Neural progenitor cell (in vitro differentiated cells): ENCODE measurements around the gene SKIC8. TPM values are rescaled to one million over a fixed set of nuclear protein-coding genes. Genes with fewer than 3 reads are reported as not detected.

Source experiments
- DNase-seq: peaks from one replicate; pipeline ENCODE4 v3.0.0-alpha.2; 2016; ENCODE audit warnings: low spot score
- H2AFZ ChIP-seq: fragments of 200-600 bp; sonication (generic); replicated peaks from 2 replicates; pipeline ENCODE4 v1.6.1; 2016; ENCODE audit warnings: antibody characterized with exemption
- H3F3A ChIP-seq: fragments of 200-600 bp; sonication (generic); 2 replicates; pipeline ENCODE4 v1.6.1; 2016; ENCODE audit warnings: antibody characterized with exemption, low read depth
- H3K27ac ChIP-seq: fragments of 200-600 bp; sonication (generic); 2 replicates; pipeline ENCODE4 v1.5.1; 2016; ENCODE audit warnings: mild to moderate bottlenecking
- H3K27me3 ChIP-seq: fragments of 200-600 bp; sonication (generic); 2 replicates; pipeline ENCODE4 v1.6.1; 2016; ENCODE audit warnings: mild to moderate bottlenecking, moderate library complexity
- H3K36me3 ChIP-seq: fragments of 200-600 bp; sonication (generic); 2 replicates; pipeline ENCODE4 v1.5.1; 2016
- H3K4me1 ChIP-seq: fragments of 200-600 bp; sonication (generic); 2 replicates; pipeline ENCODE4 v1.6.1; 2016; ENCODE audit warnings: mixed run types
- H3K4me2 ChIP-seq: fragments of 200-600 bp; sonication (generic); 2 replicates; pipeline ENCODE4 v1.6.1; 2016
- H3K4me3 ChIP-seq: fragments of 200-600 bp; sonication (generic); 2 replicates; pipeline ENCODE4 v1.5.1; 2016
- H3K79me2 ChIP-seq: fragments of 200-600 bp; sonication (generic); 2 replicates; pipeline ENCODE4 v1.6.1; 2016; ENCODE audit warnings: low read depth
- H3K9ac ChIP-seq: fragments of 200-600 bp; sonication (generic); 2 replicates; pipeline ENCODE4 v1.6.1; 2016
- H3K9me3 ChIP-seq: fragments of 200-600 bp; sonication (generic); 2 replicates; pipeline ENCODE4 v1.5.1; 2016; ENCODE audit warnings: low read depth
- H4K20me1 ChIP-seq: fragments of 200-600 bp; sonication (generic); 2 replicates; pipeline ENCODE4 v1.6.1; 2016; ENCODE audit warnings: low read depth
- H3K27ac Mint-ChIP-seq: 3 replicates; pipeline ENCODE4 v1.8.0; 2021; ENCODE audit warnings: mixed read lengths
- H3K27me3 Mint-ChIP-seq: 2 replicates; pipeline ENCODE4 v1.8.0; 2022; ENCODE audit warnings: low read depth, mild to moderate bottlenecking, inconsistent platforms, moderate library complexity, mixed read lengths; ENCODE audit not compliant: insufficient read depth
- H3K36me3 Mint-ChIP-seq: 3 replicates; pipeline ENCODE4 v1.8.0; 2021; ENCODE audit warnings: mixed read lengths
- H3K4me1 Mint-ChIP-seq: 3 replicates; pipeline ENCODE4 v1.8.0; 2021; ENCODE audit warnings: mixed read lengths
- H3K4me3 Mint-ChIP-seq: 3 replicates; pipeline ENCODE4 v1.8.0; 2021; ENCODE audit warnings: mild to moderate bottlenecking, moderate library complexity, mixed read lengths
- H3K9me3 Mint-ChIP-seq: 3 replicates; pipeline ENCODE4 v1.8.0; 2020; ENCODE audit warnings: mixed read lengths
- EZH2 ChIP-seq: fragments of 200-600 bp; sonication (generic); IDR thresholded peaks from 2 replicates; pipeline ENCODE4 v1.6.1; 2017; ENCODE audit warnings: antibody characterized with exemption, mild to moderate bottlenecking, moderate library complexity
- EZH2phosphoT487 ChIP-seq: fragments of 200-600 bp; sonication (generic); IDR thresholded peaks from 2 replicates; pipeline ENCODE4 v1.6.1; 2017; ENCODE audit warnings: antibody characterized with exemption
- total RNA-seq: library from RNA; depleted of rRNA; stranded (reverse); fragments of >200 nt; gene quantifications from 2 replicates; pipeline ENCODE4 v1.2.3, GENCODE V29; 2015; ENCODE audit warnings: low replicate concordance
- TF ChIP-seq, protein P1 (sequence below): fragments of 200-600 bp; sonication (generic); IDR thresholded peaks from 2 replicates; pipeline ENCODE4 v1.5.1; 2017; ENCODE audit warnings: antibody characterized with exemption, mild to moderate bottlenecking

SKIC8 gene
- total RNA-seq, 1 donor from 2014 or later: 76.0 TPM

DNA sequence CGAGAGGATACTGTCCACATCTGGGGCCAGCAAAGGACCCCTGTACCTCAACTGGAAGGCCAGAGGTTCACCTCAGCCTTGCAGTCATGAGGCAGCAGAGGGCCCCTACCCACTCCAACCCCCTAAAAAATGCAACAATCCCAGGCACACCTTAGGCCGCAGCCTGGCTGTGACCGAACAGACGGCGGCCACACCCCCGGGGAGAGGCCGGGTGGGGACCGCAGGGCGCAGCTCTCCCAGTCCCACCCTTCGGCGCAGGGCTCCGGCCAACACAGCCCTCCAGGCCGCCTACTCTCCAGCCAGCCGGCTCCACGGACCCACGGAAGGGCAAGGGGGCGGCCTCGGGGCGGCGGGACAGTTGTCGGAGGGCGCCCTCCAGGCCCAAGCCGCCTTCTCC, 35.5 kb downstream of the SKIC8 start:
- Mint-ChIP-seq H3K4me1 (peaks cover 18% of the 10 kb centered on the region), H3K4me3 (no peak overlapping the region), H3K36me3 (no peaks in the 10 kb centered on the region), H3K27me3 (peaks cover 2% of the 10 kb centered on the region), H3K27ac (no peak overlapping the region), H3K9me3 (no peaks in the 10 kb centered on the region)
- H3K4me2 ChIP-seq: no peak overlapping the region
- H4K20me1 ChIP-seq: no peaks in the 10 kb centered on the region
- H3F3A ChIP-seq: no peaks in the 10 kb centered on the region
- H3K36me3 ChIP-seq: no peaks in the 10 kb centered on the region
- H3K27me3 ChIP-seq: peaks cover 19% of the 10 kb centered on the region
- H3K9me3 ChIP-seq: no peaks in the 10 kb centered on the region
- no peaks in the 10 kb centered on the region for H3K79me2 ChIP-seq
- no peak overlapping the region for H2AFZ ChIP-seq
- no peaks in the 10 kb centered on the region for H3K4me1 ChIP-seq
- no peak overlapping the region for H3K4me3 ChIP-seq
- no peak overlapping the region for H3K27ac ChIP-seq
- no peak overlapping the region for H3K9ac ChIP-seq
- TF ChIP-seq, protein P1, sequence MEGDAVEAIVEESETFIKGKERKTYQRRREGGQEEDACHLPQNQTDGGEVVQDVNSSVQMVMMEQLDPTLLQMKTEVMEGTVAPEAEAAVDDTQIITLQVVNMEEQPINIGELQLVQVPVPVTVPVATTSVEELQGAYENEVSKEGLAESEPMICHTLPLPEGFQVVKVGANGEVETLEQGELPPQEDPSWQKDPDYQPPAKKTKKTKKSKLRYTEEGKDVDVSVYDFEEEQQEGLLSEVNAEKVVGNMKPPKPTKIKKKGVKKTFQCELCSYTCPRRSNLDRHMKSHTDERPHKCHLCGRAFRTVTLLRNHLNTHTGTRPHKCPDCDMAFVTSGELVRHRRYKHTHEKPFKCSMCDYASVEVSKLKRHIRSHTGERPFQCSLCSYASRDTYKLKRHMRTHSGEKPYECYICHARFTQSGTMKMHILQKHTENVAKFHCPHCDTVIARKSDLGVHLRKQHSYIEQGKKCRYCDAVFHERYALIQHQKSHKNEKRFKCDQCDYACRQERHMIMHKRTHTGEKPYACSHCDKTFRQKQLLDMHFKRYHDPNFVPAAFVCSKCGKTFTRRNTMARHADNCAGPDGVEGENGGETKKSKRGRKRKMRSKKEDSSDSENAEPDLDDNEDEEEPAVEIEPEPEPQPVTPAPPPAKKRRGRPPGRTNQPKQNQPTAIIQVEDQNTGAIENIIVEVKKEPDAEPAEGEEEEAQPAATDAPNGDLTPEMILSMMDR: no peak
- TF ChIP-seq EZH2 (no peak), EZH2phosphoT487 (no peak)
- DNase-seq: no peak

DNA sequence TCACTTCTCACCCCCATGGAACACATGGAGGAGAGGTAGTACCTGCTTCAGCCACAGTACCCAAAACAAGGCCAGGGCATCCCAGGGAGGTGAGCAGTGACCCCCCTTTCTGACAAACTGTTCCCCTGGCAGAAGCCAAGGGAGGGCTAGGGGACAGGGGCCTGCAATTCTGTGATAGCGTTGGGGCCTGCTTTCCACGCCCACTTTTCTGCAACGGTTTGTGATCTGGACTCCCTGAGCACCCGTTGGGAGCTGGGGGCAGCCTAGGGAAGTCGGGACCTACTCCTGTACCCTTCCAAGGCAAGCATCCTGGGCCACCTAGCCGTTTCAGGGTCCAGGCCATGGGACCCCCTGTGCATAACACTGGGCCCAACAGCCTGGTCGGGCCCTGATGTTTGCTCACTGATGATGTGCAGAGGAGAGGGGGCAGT, 36.0 kb downstream of the SKIC8 start:
- TF ChIP-seq EZH2phosphoT487 (no peak), EZH2 (no peak)
- TF ChIP-seq, protein P1: no peak
- no peaks in the 10 kb centered on the region for H3K36me3 Mint-ChIP-seq
- Histone ChIP-seq H3K79me2 (no peaks in the 10 kb centered on the region), H3K9ac (no peak overlapping the region), H4K20me1 (no peaks in the 10 kb centered on the region), H3K4me3 (no peak overlapping the region), H3K27me3 (peaks cover 19% of the 10 kb centered on the region), H3K9me3 (no peaks in the 10 kb centered on the region), H3F3A (no peaks in the 10 kb centered on the region), H2AFZ (no peak overlapping the region), H3K4me2 (no peak overlapping the region), H3K4me1 (no peaks in the 10 kb centered on the region), H3K36me3 (no peaks in the 10 kb centered on the region), H3K27ac (no peak overlapping the region)
- peaks cover 18% of the 10 kb centered on the region for H3K4me1 Mint-ChIP-seq
- no peaks in the 10 kb centered on the region for H3K9me3 Mint-ChIP-seq
- H3K27me3 Mint-ChIP-seq: no peaks in the 10 kb centered on the region
- no peak overlapping the region for H3K27ac Mint-ChIP-seq
- H3K4me3 Mint-ChIP-seq: no peak overlapping the region
- DNase-seq: no peak

DNA sequence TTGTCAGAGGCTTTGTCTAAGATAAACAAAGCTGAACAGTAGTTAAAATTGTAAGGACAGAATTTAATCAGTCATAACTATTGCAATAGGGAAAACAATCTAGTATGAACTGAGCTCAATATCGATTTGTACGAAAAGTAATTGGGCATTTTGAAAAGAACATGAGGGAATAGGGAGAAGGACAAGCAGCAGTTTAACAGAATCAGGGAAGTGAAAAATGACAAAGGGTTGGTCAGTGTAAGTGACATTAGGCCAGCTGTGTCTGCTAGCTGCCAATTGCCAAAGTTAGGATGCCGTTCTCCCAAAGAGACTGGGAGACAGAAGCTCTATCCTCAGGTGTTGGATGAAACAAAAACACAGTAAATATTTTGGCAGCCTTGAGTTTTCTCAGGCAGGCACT, 38.3 kb downstream of the SKIC8 start:
- H4K20me1 ChIP-seq: no peaks in the 10 kb centered on the region
- no peak for DNase-seq
- H3K4me2 ChIP-seq: no peak overlapping the region
- H3K4me1 ChIP-seq: no peaks in the 10 kb centered on the region
- no peak overlapping the region for H3K27ac ChIP-seq
- no peaks in the 10 kb centered on the region for H3F3A ChIP-seq
- H3K27me3 ChIP-seq: peaks cover 19% of the 10 kb centered on the region
- no peaks in the 10 kb centered on the region for H3K9me3 ChIP-seq
- no peak overlapping the region for H3K9ac ChIP-seq
- Mint-ChIP-seq H3K4me3 (no peak overlapping the region), H3K36me3 (no peaks in the 10 kb centered on the region), H3K27me3 (no peaks in the 10 kb centered on the region), H3K9me3 (no peaks in the 10 kb centered on the region), H3K4me1 (peaks cover 3% of the 10 kb centered on the region), H3K27ac (no peak overlapping the region)
- no peak overlapping the region for H2AFZ ChIP-seq
- no peaks in the 10 kb centered on the region for H3K79me2 ChIP-seq
- H3K36me3 ChIP-seq: no peaks in the 10 kb centered on the region
- TF ChIP-seq EZH2 (no peak), EZH2phosphoT487 (no peak)
- TF ChIP-seq, protein P1: no peak
- no peak overlapping the region for H3K4me3 ChIP-seq
